GM21390 (cell line): ENCODE data around the gene CCL2.

Experiments
- ATAC-seq: cut with Tn5 transposase; IDR thresholded peaks from one replicate; pipeline ENCODE4 v1.9.1; 2021; ENCODE audit not compliant: unreplicated experiment

The CCL2 gene

DNA sequence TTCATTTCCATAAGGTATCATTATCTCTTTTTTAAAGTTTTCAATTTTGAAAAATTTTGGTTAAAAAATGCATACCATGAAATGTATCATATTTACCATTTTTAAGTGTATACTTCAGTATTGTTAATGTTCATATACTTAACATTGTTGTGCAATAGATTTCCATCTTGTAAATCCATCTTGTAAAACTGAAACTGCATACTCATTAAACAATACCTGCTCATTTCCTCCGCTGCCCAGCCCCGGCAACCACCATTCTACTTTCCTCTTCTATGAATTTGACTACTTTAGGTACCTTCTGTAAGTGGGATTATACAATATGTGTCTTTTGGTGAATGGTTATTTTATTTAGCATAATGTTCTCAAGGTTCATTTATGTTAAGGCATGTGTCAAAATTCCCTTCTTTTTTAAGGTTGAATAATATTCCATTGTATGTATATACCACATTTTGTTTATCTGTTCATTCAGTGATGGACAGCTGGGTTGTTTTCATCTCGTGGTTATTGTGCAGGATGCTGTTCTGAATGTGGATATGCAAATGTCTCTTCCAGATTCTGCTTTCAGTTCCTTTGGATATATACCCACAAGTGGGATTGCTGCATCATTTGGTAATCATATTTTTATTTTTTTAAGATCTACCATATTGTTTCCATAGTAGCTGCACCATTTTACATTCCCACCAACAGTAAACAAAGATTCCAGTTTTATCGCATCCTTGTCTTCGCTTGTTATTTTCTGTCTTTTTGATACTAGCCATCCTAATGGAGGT lies 6.7 kb downstream of the CCL2 start:
- ATAC-seq, result no peak

DNA sequence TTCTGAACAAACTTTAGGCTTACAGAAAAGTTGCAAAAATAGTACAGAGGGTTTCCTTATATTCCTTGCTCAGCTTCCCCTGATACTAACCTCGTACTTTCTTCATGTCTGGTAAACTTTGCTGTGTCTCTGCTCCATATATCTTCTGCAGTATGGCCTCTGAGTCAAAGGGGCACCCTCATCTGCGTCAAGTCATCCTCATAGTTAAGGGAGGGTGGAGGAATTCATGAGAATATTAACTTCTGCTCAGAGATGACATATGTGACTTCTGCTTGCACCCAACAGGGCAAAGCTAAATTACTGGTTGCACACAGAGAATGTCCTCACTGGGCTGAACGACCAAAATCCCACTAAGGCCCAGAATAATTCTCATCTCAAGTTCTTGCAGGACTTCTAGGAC lies 10.6 kb downstream of the CCL2 start:
- ATAC-seq, result no peak

DNA sequence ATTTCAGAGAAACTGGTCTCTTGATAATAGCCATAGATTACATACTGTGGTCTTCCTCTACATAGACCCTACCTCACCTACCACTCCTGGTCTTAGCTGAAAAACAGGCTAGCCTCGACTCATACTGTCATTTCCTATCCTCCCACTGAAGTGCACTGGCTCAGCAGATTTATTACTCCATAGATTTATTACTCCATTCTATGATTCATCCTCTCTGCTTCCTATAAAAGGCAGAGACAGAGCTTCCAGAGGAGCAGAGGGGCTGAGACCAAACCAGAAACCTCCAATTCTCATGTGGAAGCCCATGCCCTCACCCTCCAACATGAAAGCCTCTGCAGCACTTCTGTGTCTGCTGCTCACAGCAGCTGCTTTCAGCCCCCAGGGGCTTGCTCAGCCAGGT lies 14.9 kb downstream of the CCL2 start, which contains the start of gene CCL7:
TSS of gene CCL7 (plus strand) at position 253 of the 400 bp plus-strand sequence. CDS start at position 323, 70 bp downstream.
- no peak for ATAC-seq

DNA sequence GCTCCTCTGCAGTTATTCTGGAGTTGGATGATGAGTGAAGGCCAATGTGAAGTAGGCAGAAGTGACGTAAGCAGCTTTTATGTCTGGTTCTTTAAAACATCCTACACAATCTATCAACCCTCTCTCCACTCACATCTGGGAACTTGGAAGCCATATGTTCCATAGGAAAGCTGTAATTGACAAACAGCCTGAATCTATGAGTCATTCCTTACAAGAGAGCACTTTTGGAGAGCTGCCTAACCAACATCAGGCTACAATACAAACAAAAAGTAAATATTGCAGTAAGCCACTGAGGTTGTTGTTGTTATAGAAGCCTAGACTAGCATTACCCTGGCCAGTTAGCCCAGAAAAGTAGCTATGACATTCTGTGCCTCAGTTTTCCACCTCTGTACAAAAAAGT lies 20.8 kb downstream of the CCL2 start:
- ATAC-seq, result no peak

DNA sequence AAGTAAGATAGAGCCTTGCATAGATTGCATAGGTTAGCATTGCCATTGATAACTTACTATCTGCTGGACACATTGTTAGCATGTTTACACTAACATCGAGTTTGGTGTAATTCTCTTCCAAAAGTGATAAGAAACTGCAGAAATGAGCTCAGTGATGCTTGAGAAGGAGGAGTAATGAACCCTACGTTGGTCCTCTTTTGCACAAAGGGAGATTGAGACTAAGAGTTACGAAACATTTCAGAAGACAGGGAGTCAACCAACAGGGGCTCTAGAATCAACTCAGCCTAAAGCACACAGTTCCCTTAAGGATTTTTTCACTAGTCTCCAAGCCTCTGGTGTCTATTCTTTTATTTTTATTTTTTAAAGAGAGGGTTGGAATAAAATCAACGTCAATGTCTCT lies 21.7 kb downstream of the CCL2 start:
- no peak for ATAC-seq

DNA sequence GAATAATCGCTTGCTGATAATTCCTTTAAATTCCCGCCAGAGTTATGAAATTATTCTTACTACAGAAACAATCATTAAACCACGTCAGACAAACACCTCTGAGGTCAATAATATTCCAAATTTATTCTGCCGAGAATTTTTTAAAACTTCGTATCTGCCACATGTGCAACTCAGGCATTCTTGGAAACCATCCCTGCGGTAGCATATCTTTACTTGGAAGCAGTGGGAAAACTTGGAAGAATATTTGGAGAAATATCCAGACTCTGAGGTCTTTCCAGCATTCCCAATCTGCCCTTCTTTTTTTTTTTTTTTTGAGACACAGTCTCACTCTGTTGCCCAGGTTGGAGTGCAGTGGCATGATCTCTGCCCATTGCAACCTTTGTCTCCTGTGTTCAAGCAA lies 28.5 kb downstream of the CCL2 start:
- no peak for ATAC-seq

DNA sequence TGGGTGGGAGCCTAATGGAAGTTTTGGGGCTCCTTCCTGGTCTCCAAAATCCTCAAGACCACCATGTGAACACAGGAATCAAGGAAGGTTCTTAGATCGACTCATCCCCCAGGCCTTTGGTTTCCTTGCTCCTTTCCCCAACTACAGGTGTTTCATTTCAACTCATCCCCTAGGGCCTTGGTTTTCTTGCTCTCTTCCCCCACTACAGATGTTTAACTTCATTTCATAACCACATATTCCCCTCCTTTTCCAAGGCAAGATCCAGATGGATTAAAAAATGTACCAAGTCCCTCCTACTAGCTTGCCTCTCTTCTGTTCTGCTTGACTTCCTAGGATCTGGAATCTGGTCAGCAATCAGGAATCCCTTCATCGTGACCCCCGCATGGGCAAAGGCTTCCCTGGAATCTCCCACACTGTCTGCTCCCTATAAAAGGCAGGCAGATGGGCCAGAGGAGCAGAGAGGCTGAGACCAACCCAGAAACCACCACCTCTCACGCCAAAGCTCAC lies 30.3 kb downstream of the CCL2 start, which contains the start of gene CCL11:
TSS of gene CCL11 (plus strand) at position 457 of the 507 bp plus-strand sequence. CDS start 67 bp downstream, outside the sequence.
- ATAC-seq, result no peak

DNA sequence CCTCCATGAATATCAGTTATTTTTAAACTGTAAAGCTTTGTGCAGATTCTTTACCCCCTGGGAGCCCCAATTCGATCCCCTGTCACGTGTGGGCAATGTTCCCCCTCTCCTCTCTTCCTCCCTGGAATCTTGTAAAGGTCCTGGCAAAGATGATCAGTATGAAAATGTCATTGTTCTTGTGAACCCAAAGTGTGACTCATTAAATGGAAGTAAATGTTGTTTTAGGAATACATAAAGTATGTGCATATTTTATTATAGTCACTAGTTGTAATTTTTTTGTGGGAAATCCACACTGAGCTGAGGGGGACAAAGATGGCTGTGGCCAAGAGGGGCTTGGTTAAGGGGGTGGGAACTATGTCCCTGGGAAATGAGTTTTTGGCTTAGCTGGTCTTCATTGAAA lies 32.8 kb downstream of the CCL2 start:
- ATAC-seq, result no peak

DNA sequence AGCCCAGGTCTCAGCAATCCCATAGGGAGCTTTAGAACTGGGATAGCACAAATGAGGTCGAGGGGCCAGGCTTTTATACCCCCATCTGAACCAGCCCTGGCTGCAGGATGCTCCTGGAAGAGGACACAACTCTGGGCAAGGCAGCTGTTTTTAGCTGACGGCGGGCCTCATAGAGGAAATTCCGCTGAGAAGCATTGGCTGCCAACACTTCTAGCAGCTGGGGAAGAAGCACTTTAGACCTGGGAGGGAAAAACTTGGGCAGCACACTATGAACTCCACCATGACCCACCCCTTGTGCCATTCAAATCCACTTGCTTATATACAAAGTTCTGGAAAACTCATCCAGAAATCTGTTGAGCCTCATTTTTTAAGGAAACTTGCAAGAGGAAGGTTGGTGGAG lies 35.5 kb downstream of the CCL2 start:
- ATAC-seq, result no peak

DNA sequence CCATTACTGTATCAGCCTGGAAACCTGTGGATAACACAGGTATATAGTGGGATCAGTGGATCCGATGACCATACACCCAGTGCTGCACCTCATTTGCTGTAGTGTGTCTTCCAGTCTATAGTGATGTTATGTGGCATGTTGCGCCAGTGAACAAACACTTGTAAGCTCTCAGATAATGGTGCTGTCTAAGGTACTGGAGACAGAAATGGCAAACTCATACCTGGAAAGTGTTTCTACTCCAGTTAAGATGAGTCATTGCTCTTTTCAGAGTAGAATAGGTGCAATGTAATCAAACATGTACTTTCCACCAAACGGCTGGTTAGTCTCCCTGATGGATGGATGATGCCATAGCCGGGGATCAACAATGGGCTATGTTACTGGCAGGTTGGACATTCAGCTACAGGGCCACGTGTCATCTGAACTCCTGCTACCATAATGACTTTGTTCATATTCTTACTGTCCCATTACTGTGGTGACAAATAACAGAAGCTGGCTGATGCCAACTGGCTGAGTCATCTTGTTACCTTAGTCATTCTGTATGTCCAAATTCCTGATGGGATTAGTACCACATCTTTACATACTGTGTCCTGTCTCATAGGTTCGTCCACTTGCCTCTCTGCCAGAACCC lies 36.8 kb downstream of the CCL2 start:
- no peak for ATAC-seq

DNA sequence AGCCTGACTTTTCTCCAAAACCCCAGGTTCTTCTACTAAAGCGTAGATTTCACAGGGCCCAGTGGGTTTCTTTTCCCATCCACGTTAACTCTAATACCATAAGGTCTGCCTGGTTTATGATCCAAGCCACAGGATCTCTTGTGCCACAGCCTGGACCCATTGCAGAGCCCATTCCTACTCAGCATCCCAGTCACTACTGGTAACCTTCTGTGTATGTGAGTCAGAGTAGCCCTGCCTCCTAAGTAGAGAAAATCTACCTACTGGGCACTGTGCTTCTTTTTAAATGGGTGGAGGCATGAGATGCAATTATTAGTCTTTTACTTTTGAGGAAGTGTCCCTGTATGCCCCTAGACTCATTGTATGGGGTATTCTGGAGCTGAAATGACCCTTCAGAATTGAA lies 43.9 kb downstream of the CCL2 start:
- ATAC-seq, result no peak

DNA sequence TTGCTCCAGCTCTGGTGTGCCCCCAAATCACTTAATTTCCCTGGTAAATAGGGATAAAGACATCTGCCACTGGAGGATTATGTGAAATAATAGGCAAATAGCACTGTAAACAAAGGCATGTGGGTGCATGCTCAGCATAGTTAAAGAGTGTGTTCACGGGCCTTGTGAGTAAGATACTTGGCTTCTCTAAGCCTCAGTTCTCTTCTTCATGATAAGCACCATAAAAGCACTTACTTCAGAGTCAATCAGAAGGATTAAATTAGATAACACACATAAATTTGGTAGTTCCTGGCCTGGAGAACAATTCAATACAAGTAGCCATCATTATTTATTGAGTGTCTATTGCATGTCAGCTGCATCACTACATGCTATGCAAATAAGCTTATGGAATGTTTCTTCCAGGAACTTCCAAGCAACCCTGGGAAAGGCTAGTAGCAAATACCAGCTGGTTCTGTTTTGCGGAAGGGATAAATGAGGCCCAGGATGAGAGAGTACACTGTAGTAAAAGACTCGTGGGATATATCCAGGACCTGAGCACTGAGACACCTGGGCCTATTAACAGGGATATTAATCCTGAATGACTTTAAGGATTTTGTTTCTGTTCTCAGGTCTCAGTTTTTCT lies 45.0 kb downstream of the CCL2 start:
- ATAC-seq, result no peak

DNA sequence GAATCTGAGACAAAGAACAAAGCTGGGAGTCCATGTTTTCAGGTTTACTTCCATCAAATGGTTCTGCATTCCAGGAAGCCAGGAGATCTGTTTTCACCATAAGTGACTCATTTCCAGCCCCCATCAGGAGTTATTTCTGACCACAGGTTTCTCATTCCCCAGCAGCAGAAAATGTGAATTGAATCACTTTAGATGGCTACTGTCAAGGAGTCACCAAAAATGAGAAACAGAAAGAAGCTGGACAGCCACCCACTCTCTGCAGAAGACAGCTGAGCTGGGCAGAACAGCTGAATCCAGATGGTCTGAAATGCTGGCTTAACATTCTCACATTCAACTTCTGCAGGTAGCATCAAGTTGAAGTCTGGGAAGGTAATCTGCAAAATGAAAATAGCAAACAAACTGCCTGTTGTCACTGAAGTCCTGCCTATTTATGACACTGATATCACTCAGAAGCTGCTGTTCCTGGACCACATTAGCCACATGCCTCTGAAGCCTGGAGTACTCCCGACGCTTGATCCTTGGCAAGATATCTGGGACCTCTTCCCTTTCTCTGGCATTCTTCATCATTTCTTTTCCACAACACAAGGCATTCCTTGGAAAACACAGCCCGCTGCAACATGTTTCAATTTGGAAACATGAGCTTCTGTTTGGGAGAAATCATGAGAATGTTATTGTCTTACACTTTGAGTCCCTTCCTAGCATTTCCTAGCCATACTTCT lies 45.7 kb downstream of the CCL2 start:
- ATAC-seq, result no peak

DNA sequence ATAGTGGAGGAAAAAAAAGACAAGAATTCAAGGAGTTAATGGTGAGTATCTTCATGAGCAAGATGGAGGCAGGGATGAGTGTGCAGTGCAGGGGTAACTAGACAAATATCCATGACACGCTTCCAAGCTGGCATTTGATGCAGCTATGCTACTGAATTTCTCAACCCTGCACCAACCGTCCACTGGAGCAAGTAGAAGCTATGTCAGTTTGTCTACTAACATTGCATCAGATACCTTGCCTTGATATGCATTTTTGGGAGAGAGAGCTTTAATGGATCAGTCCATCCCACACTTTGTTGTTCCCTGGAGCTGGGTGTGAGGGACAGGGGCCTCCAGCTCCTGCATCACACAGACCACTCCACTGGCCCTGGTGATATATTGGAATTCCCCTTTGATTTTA lies 46.9 kb downstream of the CCL2 start:
- no peak for ATAC-seq

DNA sequence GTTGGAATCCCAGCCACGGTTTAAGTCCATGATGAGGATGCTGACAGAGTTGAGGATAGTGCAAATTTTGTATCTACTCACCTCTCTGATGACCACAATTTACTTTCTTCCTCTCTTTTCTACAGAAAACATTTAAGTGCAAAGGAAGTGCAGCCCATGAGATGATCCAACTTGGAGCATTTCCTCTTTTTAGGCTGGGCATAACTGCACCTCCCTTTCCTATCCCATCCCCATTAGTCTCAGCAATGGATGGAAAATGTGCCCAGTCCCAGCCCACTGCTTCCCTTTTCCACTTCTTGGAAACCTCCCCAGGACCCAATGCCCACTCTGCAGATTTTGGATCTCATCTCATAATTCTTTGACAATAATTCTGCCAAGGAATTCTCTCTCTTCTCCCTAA lies 47.6 kb downstream of the CCL2 start:
- no peak for ATAC-seq

DNA sequence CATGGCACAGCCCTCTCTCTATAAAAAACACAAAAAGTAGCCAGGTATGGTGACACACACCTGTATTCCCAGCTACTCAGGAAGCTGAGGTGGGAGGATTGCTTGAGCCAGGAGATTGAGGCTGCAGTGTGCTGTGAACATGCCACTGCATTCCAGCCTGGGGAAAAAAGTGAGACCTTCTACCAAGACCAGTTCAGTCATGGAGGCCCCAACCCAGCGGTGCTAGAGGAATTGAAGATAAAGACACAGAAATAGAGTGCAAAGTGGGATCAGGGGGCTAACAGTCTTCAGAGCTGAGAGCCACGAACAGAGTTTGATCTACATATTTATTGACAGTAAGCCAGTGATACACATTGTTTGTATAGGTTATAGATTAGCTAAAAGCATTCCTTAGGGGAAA lies 48.5 kb downstream of the CCL2 start:
- no peak for ATAC-seq

DNA sequence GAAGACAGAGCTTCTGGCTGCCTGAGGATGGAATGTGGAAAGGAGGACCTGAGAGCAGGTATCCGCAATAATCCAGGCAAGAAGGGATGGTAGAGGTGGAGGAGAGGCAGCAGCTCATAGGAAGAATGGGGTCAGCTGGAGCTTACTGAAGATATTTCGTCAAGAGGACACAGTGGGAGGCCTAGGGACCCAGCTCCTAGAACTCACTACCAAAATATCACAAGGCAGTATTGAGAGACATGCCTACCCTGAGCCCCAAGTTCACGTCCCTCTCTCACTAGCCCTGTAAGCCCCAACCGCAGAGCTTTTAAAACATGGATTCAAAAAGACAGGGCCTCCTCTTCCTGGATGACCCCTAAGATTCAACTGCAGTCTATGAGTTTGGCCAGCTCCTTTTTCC lies 50.0 kb downstream of the CCL2 start:
- ATAC-seq, result no peak

DNA sequence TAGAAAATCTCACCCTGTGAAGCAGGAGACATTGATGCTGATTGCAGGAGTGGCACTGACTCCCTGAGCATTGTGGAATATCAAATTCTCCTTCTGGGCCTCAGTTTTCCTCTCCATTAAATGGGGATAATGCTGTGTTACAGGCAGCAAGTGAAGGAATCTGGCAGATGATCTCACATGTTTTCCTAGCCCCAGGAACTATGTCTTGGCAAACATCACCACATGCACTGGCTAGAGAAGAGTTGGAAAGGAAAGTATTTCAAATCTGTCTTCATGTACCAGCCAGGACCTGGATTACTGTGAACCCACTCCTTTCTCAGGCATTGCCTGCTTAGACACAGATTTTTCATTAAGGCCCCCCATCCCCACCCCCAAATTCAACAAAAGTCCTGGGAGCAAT lies 50.5 kb downstream of the CCL2 start:
- ATAC-seq, result no peak

DNA sequence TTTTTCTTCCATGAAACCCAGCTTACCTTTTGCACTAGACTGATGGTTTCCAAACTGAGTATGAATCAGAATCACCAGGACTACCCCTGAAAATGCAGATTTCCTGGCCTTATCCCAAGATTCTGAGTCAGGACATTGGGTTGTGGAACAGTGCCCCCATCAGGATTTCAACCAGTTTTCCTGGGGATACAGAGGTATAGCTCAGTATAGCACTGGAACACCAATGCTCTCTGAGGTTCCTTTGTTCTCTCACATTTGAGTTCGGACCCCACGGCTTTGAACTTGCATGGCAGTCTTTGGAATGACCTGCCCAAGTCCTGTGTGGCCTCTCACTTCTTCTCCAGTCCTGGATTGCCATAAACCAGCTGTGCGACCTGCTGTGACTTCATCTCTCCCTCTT lies 51.4 kb downstream of the CCL2 start:
- ATAC-seq, result no peak
